ENCODE data around the gene RNU6-9. TPM values are rescaled to one million over a fixed set of nuclear protein-coding genes. Genes with fewer than 3 reads are reported as not detected.
"Not testable (repeated sequence)": the region's sequence is repeated elsewhere in the genome, so short reads cannot be mapped to it uniquely, and the experiment has no call there.

RNU6-9 gene
- polyA plus RNA-seq, 1 experiment = not detected

DNA sequence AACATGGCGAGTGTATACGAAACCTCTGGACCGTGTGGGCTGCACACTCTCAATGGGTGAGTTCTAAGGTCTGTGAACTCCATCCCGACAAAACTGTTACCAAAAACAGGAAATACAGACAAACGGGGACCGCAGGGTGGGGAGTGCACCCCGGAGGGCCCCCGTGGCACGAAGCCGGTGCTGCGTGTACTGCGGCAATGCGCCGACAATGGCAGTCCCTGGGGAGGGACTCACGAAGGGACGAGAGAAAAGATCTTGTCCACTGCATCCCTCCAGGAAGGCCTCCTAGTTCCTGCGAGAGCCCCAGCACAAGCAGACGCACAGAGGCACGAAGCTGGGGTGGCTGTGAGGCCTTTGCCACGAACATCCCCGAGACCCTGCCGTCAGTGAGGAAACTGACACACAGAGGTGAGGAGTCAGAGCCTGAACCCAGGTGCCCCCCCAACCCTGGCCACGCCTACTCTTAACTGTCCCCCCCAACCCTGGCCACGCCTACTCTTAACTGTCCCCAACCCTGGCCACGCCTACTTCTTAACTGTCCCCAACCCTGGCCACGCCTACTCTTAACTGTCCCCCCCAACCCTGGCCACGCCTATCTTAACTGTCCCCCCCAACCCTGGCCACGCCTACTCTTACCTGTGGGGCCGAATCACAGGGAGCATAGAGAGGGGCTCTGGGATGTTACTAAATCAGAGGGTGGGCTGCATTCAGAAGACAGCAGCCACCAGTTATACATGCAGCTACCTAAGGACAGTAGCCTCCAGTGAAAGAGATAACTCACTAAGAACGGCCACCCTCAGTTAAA, 4.5 kb upstream of the RNU6-9 start:
- TF ChIP-seq, protein P1, sequence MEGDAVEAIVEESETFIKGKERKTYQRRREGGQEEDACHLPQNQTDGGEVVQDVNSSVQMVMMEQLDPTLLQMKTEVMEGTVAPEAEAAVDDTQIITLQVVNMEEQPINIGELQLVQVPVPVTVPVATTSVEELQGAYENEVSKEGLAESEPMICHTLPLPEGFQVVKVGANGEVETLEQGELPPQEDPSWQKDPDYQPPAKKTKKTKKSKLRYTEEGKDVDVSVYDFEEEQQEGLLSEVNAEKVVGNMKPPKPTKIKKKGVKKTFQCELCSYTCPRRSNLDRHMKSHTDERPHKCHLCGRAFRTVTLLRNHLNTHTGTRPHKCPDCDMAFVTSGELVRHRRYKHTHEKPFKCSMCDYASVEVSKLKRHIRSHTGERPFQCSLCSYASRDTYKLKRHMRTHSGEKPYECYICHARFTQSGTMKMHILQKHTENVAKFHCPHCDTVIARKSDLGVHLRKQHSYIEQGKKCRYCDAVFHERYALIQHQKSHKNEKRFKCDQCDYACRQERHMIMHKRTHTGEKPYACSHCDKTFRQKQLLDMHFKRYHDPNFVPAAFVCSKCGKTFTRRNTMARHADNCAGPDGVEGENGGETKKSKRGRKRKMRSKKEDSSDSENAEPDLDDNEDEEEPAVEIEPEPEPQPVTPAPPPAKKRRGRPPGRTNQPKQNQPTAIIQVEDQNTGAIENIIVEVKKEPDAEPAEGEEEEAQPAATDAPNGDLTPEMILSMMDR (IDR thresholded peaks at IDR 0.05; ENCODE audit: low read depth, low read length) = no peak
- ChIA-PET POLR2A (no interaction called here), CTCF (no interaction called here)
- DNase-seq (ENCODE audit: low read depth, low spot score) = no peak
- Histone ChIP-seq H3K27me3 (ENCODE audit: control insufficient read depth, insufficient read depth, low read length) (no peaks in the 10 kb centered on the region), H3K9me3 (ENCODE audit: control insufficient read depth, insufficient read depth, low read length) (no peaks in the 10 kb centered on the region; the same call in 1 of the 2 replicates), H3K27ac (ENCODE audit: low read depth, low read length) (no peak overlapping the region), H3K4me3 (ENCODE audit: low read depth, low read length) (no peak overlapping the region)

DNA sequence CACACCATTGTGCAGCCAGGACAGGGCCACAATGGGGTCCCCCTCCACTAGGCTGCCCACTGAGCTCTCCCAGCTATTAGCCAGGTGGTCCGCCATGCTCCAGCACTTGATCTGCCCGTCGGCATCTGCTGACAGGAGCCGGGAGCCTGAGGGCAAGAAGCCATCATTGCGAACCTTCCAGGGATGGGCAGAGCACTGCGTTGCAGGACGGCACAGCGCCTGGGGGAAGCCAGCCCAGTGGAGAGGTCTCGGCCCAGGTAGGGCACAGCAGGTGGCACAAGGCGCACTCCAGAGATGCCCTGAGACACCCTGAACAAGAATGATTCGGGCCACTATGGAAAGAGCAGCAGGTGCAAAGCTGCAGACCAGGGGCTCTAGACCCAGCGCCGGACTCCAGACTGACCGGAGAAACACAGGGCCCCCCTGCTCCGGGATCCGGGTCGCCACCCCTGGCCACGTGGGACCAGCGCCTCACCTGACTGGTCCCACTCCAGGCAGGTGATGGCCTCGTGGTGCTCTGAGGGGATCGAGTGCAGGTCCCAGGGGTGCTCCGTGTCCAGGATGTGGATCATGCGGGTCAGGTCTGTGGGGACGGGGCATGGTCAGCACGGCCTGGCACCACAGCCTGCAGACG, 3.5 kb upstream of the RNU6-9 start:
- Histone ChIP-seq H3K9me3 (ENCODE audit: control insufficient read depth, insufficient read depth, low read length) (no peaks in the 10 kb centered on the region; the same call in 1 of the 2 replicates), H3K27me3 (ENCODE audit: control insufficient read depth, insufficient read depth, low read length) (no peaks in the 10 kb centered on the region), H3K27ac (ENCODE audit: low read depth, low read length) (no peak overlapping the region), H3K4me3 (ENCODE audit: low read depth, low read length) (no peak overlapping the region)
- ChIA-PET CTCF (no interaction called here), POLR2A (interaction anchor here (0.6 kb wide), 1 partner anchor 11 kb away, joined by 3 read pairs; no protein-coding TSS in a partner anchor)
- DNase-seq (ENCODE audit: low read depth, low spot score) = no peak
- TF ChIP-seq, protein P1 (IDR thresholded peaks at IDR 0.05; ENCODE audit: low read depth, low read length) = no peak

DNA sequence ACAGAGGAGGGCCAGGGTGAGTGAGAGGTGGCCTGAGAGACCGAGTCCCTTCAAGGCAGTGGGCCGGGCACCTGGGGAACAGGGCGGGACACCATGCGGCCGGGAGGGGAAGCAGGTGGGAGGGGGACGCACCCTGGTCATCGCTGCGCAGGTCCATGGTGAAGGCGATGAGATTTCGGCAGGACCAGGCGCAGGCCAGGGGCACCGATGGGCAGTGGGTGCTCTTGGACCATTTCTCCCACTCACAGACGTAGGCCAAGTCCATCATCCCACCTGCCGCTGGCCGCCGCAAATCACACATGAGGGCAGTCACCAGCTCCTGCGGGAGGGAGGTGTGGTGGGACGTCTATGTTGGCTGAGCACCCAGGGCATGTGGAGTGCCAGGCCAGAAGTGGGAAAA, 2.5 kb upstream of the RNU6-9 start:
- no peak overlapping the region for H3K4me3 ChIP-seq (ENCODE audit: low read depth, low read length)
- H3K27me3 ChIP-seq (ENCODE audit: control insufficient read depth, insufficient read depth, low read length) = no peaks in the 10 kb centered on the region
- no peaks in the 10 kb centered on the region; the same call in 1 of the 2 replicates for H3K9me3 ChIP-seq (ENCODE audit: control insufficient read depth, insufficient read depth, low read length)
- POLR2A ChIA-PET = no interaction called here
- CTCF ChIA-PET = no interaction called here
- no peak for DNase-seq (ENCODE audit: low read depth, low spot score)
- H3K27ac ChIP-seq (ENCODE audit: low read depth, low read length) = no peak overlapping the region
- TF ChIP-seq, protein P1 (IDR thresholded peaks at IDR 0.05; ENCODE audit: low read depth, low read length) = no peak

DNA sequence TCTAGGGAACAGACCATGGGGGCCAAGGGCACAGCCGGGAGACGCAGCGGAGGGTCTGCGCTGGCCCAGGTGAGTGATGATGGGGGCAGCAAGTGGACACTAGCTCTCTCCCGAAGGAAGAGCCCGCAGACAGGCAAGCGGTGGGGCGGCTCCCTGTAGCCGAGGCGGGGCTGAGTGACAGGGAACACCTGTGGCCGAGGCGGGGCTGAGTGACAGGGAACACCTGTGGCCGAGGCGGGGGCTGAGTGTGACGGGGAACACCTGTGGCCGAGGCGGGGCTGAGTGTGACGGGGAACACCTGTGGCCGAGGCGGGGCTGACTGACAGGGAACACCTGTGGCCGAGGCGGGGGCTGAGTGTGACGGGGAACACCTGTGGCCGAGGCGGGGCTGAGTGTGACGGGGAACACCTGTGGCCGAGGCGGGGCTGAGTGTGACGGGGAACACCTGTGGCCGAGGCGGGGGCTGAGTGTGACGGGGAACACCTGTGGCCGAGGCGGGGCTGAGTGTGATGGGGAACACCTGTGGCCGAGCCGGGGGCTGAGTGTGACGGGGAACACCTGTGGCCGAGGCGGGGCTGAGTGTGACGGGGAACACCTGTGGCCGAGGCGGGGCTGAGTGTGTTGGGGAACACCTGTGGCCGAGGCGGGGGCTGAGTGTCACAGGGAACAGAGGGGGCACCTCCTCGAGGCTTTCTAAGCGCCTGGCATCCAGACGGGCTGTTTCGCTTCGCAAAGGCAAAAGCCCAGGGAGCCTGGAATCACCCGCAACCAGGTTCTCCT, 1.7 kb upstream of the RNU6-9 start:
- CTCF ChIA-PET; DNase-seq (ENCODE audit: low read depth, low spot score); H3K27me3 ChIP-seq (ENCODE audit: control insufficient read depth, insufficient read depth, low read length); H3K27ac ChIP-seq (ENCODE audit: low read depth, low read length); H3K9me3 ChIP-seq (ENCODE audit: control insufficient read depth, insufficient read depth, low read length): not testable (repeated sequence)
- POLR2A ChIA-PET = interaction anchor here (0.7 to 1.0 kb wide), 2 partner anchors 11 to 114 kb away, joined by 4 to 5 read pairs; no protein-coding TSS in a partner anchor
- H3K4me3 ChIP-seq (ENCODE audit: low read depth, low read length) = peak overlapping the region; percentile 82

DNA sequence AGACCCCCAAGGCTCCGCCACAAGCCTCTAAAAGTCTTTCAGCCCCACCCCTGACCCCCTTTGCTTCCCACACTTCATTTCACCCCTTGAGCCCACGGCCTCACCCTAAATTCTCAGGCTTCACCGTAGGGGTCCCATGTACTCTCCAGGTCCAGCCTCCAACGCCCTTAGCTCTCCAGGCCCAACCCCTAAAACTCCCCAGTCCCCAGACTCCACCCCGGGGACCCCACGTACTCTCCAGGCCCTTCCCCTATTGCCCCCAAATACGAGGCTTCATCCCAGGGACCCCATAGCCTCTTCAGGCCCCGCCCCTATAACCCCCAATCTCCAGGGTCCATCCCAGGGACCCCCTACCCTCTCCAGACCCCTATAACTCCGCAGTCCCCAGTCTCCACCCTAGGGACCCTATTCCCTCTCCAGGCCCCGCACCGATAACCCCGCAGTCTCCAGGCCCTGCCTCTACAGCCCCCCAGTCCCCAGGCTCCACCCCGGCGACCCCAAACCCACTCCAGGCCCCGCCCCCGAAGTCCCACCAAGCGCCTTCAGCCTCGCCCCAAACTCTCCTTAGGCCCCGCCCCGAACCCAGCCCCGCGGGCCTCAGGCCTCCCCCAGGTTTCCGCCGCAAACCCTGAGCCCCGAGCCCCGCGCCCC, 916 bp upstream of the RNU6-9 start:
- CTCF ChIA-PET = no interaction called here
- no peaks in the 10 kb centered on the region; the same call in 1 of the 2 replicates for H3K9me3 ChIP-seq (ENCODE audit: control insufficient read depth, insufficient read depth, low read length)
- peak overlapping the region; percentile 82 for H3K4me3 ChIP-seq (ENCODE audit: low read depth, low read length)
- H3K27me3 ChIP-seq (ENCODE audit: control insufficient read depth, insufficient read depth, low read length) = no peaks in the 10 kb centered on the region
- POLR2A ChIA-PET = interaction anchor here (0.6 to 1.2 kb wide), 6 partner anchors 11 to 135 kb away, joined by 3 to 5 read pairs (median 3); no protein-coding TSS in a partner anchor
- peak overlapping the region; percentile 39 for H3K27ac ChIP-seq (ENCODE audit: low read depth, low read length)
- TF ChIP-seq, protein P1 (IDR thresholded peaks at IDR 0.05; ENCODE audit: low read depth, low read length) = no peak
- DNase-seq (ENCODE audit: low read depth, low spot score) = no peak

All from AG04450 (cell line).